Tibial nerve (tissue), 4 donors: ENCODE measurements around the gene TNIK. TPM values are rescaled to one million over a fixed set of nuclear protein-coding genes. Genes with fewer than 3 reads are reported as not detected.

Experiments
- DNase-seq, 2 donors: peaks; one replicate each; pipeline ENCODE4 v3.0.0-alpha.2; 2019; ENCODE audit warnings: low spot score in 2 of 2
- H3K27ac ChIP-seq, 4 donors: fragments of 200-600 bp; sonication (generic) in 3 of 4; one replicate each; pipeline ENCODE4 v1.5.1; 2017 to 2019; ENCODE audit warnings: mild to moderate bottlenecking in 1 of 4
- H3K27me3 ChIP-seq, 2 donors: fragments of 200-600 bp; sonication (generic) in 1 of 2; one replicate each; pipeline versions ENCODE4 v1.5.1 to v1.6.0; 2017 to 2019
- H3K36me3 ChIP-seq, 3 donors: fragments of 200-600 bp; sonication (generic); one replicate each; pipeline ENCODE4 v1.5.1; 2018 to 2019
- H3K4me1 ChIP-seq, 4 donors: fragments of 200-600 bp; sonication (generic) in 3 of 4; one replicate each; pipeline ENCODE4 v1.5.1; 2017 to 2019
- H3K4me3 ChIP-seq, 4 donors: fragments of 200-600 bp; sonication (generic) in 3 of 4; one replicate each; pipeline ENCODE4 v1.5.1; 2017 to 2019; ENCODE audit warnings: mild to moderate bottlenecking in 1 of 4, moderate library complexity in 1 of 4
- H3K9me3 ChIP-seq, 4 donors: fragments of 200-600 bp; sonication (generic) in 3 of 4; one replicate each; pipeline ENCODE4 v1.5.1; 2017 to 2019
- EP300 ChIP-seq, 2 donors: sonication (generic); formaldehyde crosslinking; IDR thresholded peaks; one replicate each; pipeline ENCODE4 v1.6.1; 2017; ENCODE audit warnings: antibody characterized with exemption in 2 of 2, mild to moderate bottlenecking in 1 of 2
- POLR2A ChIP-seq, 2 donors: fragments of 450-650 bp; IDR thresholded peaks; one replicate each; pipeline ENCODE4 v1.6.1; 2017; ENCODE audit warnings: antibody characterized with exemption in 2 of 2, mild to moderate bottlenecking in 2 of 2, moderate library complexity in 2 of 2
- WGBS, 2 donors: methylation state at CpG; one replicate each; pipeline ENCODE4 v1.1.5; 2018; 5-methylcytosine and 5-hydroxymethylcytosine counted together
- total RNA-seq, 4 donors: library from RNA; depleted of rRNA; stranded (reverse); fragments of >200 nt; gene quantifications; one replicate each; pipeline ENCODE4 v1.1.0, GENCODE V29; 2016
- TF ChIP-seq, protein P1 (sequence below), 5 experiments: fragments of 200-600 bp in 3 of 5; fragments of 450-650 bp in 2 of 5; sonication (generic) in 3 of 5; IDR thresholded peaks; one replicate each; pipeline ENCODE4 v1.5.1; 2016 to 2019; ENCODE audit warnings: antibody characterized with exemption in 5 of 5, mild to moderate bottlenecking in 3 of 5, moderate library complexity in 2 of 5

Gene TNIK
- total RNA-seq, 4 donors from 2014 or later = 5.4 to 11.1 (median 7.5) TPM

DNA sequence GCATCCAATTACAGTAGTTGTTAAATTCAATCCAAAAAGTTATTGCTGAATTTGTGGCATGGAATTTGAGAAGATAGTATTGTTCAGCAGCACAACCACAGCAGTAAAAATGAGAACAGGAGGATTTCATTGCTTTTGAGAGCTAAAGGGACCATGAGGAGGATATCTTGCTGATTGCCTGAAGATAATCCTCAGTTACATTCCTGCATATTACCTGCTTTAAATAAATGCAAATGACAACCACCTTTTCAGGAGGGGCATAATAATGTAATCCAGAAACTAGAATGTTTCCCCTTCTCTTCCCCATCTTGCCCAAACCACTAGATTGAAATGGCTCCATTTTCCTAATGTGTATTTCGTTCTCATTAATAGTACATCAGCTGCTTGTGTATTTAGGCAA lies 398.5 kb downstream of the TNIK start:
- Histone ChIP-seq H3K4me3 (no peak overlapping the region), H3K36me3 (no peaks in the 10 kb centered on the region), H3K27ac (no peak overlapping the region), H3K9me3 (no peaks in the 10 kb centered on the region), H3K27me3 (no peaks in the 10 kb centered on the region), H3K4me1 (no peaks in the 10 kb centered on the region)
- 94 to 97% methylated on average over 1 of the region's 1 CpG for WGBS, 2 donors
- TF ChIP-seq POLR2A (IDR thresholded peaks at IDR 0.05) = no peak
- no peak for DNase-seq

DNA sequence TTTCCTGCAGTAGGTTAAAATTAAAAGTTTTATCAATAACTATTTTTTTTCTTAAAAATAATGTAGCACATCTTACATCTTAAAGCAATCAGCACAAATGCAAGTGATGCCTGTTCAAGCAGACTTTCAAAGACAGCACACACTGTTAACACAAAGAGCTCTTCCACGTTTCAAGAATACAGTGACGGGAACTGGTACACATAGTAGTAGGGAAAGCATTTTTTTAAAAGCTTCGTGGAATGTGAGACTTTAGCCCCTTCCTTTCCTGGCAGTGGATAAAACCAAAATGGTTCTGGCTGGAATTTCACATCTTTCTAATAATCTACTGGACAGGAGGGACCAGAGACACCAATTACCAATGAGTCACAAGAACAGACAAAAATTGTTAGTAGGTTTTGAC lies 400.2 kb downstream of the TNIK start:
- WGBS, 2 donors = 70 to 78% methylated on average over 3 of the region's 3 CpGs
- H3K27me3 ChIP-seq = no peaks in the 10 kb centered on the region
- H3K27ac ChIP-seq = no peak overlapping the region
- no peaks in the 10 kb centered on the region for H3K4me1 ChIP-seq
- no peak for DNase-seq
- no peaks in the 10 kb centered on the region for H3K36me3 ChIP-seq
- TF ChIP-seq POLR2A (IDR thresholded peaks at IDR 0.05) = no peak
- TF ChIP-seq, protein P1, sequence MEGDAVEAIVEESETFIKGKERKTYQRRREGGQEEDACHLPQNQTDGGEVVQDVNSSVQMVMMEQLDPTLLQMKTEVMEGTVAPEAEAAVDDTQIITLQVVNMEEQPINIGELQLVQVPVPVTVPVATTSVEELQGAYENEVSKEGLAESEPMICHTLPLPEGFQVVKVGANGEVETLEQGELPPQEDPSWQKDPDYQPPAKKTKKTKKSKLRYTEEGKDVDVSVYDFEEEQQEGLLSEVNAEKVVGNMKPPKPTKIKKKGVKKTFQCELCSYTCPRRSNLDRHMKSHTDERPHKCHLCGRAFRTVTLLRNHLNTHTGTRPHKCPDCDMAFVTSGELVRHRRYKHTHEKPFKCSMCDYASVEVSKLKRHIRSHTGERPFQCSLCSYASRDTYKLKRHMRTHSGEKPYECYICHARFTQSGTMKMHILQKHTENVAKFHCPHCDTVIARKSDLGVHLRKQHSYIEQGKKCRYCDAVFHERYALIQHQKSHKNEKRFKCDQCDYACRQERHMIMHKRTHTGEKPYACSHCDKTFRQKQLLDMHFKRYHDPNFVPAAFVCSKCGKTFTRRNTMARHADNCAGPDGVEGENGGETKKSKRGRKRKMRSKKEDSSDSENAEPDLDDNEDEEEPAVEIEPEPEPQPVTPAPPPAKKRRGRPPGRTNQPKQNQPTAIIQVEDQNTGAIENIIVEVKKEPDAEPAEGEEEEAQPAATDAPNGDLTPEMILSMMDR (IDR thresholded peaks at IDR 0.05) = no peak
- no peak for TF ChIP-seq EP300 (IDR thresholded peaks at IDR 0.05)
- no peak overlapping the region for H3K4me3 ChIP-seq
- no peaks in the 10 kb centered on the region for H3K9me3 ChIP-seq

DNA sequence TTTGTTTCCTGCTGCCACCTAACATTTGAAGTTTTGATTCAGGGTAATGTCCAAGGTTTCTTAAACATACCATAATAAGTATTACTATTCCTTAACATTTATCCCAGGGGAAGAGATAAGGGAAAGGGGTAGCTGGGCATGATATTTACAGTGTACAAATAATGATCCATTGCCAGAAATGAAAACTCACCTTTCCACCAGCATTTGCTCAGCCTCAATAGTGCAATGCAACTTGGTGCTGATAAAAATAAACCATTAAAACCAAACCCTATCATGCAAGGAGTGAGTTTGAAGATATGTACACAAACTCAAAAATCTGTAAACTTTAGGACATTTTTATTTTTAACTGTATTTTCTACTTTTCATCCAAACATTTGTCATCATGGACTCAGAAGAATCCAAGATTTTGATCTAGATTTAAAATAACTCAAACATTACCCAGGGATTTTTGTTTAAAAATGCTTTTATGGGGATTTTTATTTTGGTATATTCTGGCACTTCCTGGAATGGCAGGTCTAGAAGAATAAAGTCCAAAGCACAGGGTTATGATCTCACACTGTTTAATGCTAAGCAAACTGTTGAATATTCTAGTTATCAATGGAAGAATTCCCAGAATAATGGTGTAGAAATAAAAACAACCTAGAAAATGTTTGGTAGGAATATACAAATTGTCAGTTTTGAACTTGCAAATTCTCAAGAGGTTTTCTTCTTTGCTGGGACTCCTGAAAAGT lies 401.2 kb downstream of the TNIK start:
- no peak for TF ChIP-seq EP300 (IDR thresholded peaks at IDR 0.05)
- no peak for TF ChIP-seq POLR2A (IDR thresholded peaks at IDR 0.05)
- TF ChIP-seq, protein P1 (IDR thresholded peaks at IDR 0.05) = no peak
- Histone ChIP-seq H3K27ac (no peak overlapping the region), H3K9me3 (no peaks in the 10 kb centered on the region), H3K4me3 (no peak overlapping the region), H3K27me3 (no peaks in the 10 kb centered on the region), H3K36me3 (no peaks in the 10 kb centered on the region), H3K4me1 (no peaks in the 10 kb centered on the region)
- no peak for DNase-seq

DNA sequence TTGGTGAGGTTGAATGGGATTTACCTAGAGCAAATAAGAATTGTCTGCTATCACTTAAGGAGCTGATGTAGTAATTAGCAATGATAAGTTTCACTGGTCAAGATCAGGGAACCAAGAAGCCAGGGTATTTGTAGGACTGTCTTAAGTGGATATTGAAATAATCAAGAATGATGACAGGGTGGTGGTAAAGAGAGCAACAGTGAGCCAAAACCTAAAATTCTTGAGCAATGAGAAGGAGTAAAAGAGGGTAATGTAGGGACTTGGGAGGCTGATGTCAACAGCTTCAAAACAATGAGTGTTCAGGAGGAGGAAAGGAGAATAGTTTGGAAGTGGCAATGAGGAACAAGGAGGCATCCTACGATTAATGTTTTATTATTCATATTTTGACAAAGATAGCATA lies 402.1 kb downstream of the TNIK start:
- Histone ChIP-seq H3K27ac (no peak overlapping the region), H3K27me3 (no peaks in the 10 kb centered on the region), H3K9me3 (no peaks in the 10 kb centered on the region), H3K4me3 (no peak overlapping the region), H3K36me3 (no peaks in the 10 kb centered on the region), H3K4me1 (no peaks in the 10 kb centered on the region)
- WGBS, 2 donors = 83 to 86% methylated on average over 1 of the region's 1 CpG
- no peak for TF ChIP-seq POLR2A (IDR thresholded peaks at IDR 0.05)
- TF ChIP-seq, protein P1 (IDR thresholded peaks at IDR 0.05) = no peak
- no peak for TF ChIP-seq EP300 (IDR thresholded peaks at IDR 0.05)
- DNase-seq = no peak

DNA sequence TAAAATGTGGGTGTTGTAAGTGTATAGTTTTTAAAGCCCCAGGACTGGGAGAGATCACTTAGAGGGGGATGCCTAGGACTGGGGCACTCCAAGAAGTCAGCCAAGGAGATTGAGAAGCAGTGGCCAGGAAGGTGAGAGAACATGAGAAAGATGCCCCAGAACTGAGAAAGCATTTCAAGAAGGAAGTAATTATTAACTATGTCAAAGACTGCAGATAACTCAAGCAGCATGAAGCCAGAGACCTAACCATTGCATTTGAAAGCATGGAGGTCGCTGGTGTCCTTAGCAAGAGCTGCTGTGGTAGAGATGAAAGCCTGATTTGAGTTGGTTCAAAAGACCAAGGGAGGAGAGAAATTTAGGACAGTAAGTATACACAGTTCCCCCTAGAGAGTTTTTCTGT lies 403.1 kb downstream of the TNIK start:
- Histone ChIP-seq H3K27me3 (no peaks in the 10 kb centered on the region), H3K27ac (no peak overlapping the region), H3K4me1 (no peaks in the 10 kb centered on the region), H3K36me3 (no peaks in the 10 kb centered on the region), H3K9me3 (no peaks in the 10 kb centered on the region), H3K4me3 (no peak overlapping the region)
- TF ChIP-seq POLR2A (IDR thresholded peaks at IDR 0.05) = no peak
- TF ChIP-seq, protein P1 (IDR thresholded peaks at IDR 0.05) = no peak
- no peak for TF ChIP-seq EP300 (IDR thresholded peaks at IDR 0.05)
- 90 to 93% methylated on average over 1 of the region's 1 CpG for WGBS, 2 donors
- DNase-seq = no peak
